ENCODE results near the gene MAPK4.

Gene MAPK4

DNA sequence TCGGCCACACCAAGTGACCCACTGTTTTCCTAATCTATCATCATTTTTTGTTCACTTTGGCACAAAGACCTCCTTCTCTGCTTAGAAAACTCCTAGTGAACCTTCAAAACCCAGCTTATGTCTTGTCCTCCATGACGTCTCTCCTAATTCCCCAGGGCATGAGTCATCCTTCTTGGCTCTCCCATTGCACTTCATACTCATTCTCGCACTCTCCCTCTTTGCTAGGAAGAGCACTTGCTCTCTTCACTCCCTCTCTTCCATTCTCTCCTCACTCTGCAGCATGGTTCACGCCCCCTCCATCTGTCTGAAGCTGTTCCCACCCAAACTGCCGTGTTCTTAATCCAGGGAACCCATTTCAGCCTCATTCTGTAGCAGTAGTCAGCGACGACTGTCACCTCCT is 156.0 kb downstream of the MAPK4 start:
- no peak overlapping the region for H3K56ac ChIP-seq (ENCODE audit: low read length)
- no peak overlapping the region for H3K23ac ChIP-seq (ENCODE audit: low read length)
- no peak overlapping the region for H3K18ac ChIP-seq (ENCODE audit: low read length)
- H3K79me2 ChIP-seq (ENCODE audit: control insufficient read depth, insufficient read depth, low read length) = no peaks in the 10 kb centered on the region
- H3K4ac ChIP-seq (ENCODE audit: low read depth, low read length) = no peak overlapping the region
- no peak overlapping the region for H2BK15ac ChIP-seq (replicated peaks; ENCODE audit: low read depth)
- no peak overlapping the region for H2BK5ac ChIP-seq (ENCODE audit: low read length)
- H3K4me1 ChIP-seq (ENCODE audit: control insufficient read depth, low read depth, low read length) = no peaks in the 10 kb centered on the region
- H4K5ac ChIP-seq (ENCODE audit: low read length) = no peak overlapping the region
- no peaks in the 10 kb centered on the region for H3K27me3 ChIP-seq (ENCODE audit: insufficient read depth, low read length, poor library complexity)
- H2AK5ac ChIP-seq (ENCODE audit: low read length) = no peak overlapping the region
- no peak overlapping the region for H3K4me3 ChIP-seq (ENCODE audit: low read length)
- no peak overlapping the region for H4K8ac ChIP-seq (ENCODE audit: low read depth, low read length)
- H3K9ac ChIP-seq (ENCODE audit: low read length) = no peak overlapping the region
- H3K4me2 ChIP-seq (ENCODE audit: low read length) = no peak overlapping the region
- no peaks in the 10 kb centered on the region for H3K79me1 ChIP-seq (ENCODE audit: low read length)
- no peaks in the 10 kb centered on the region for H3K36me3 ChIP-seq (ENCODE audit: control insufficient read depth, insufficient read depth, low read length)
- no peak for DNase-seq
- no peak overlapping the region for H2BK120ac ChIP-seq (ENCODE audit: low read depth, low read length)
- WGBS (ENCODE audit: extremely low coverage, insufficient coverage, low lambda C conversion rate) = no CpG with 5 or more reads among the region's 7 CpGs
- H3K27ac ChIP-seq (ENCODE audit: low read depth, low read length) = no peak overlapping the region

DNA sequence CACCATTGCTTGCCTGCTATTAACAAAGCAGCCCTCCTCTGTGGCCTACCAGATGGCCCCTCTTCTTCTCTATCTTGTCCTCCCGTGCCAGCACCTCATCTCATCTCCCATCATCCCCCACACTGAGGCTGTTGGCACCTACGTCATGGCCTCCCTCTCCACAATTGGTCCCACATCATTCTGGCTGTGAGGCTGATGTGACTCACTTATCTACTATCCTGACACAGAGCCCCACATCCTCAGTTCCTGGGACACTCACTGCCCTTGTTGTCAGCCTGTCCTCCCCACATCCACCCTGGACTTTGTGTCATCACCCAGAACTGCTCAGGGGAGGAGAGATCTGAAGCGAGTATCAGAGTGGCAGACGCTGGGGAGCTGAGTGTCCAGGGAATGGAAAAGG is 157.0 kb downstream of the MAPK4 start:
- DNase-seq = no peak

DNA sequence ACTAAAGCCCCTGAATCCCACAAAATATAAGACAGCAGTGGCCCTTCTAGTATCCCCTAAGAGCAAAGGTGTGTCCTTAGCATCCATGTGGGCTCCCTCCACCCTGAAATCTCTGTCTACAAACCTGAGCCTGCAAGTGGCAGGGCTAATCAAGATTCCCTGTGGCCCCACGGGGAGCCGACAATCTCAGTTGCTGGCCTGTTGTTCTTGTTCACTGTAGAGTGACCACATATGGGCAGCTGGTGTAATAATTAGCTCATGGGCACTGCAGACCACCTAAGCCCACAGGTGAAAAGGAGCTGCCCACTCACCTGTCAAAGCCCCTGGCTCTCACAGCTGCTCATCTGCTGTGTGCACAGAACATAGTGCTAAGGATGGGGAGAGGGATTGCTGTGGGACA is 157.7 kb downstream of the MAPK4 start:
- H2BK120ac ChIP-seq (ENCODE audit: low read depth, low read length) = no peak overlapping the region
- H3K23ac ChIP-seq (ENCODE audit: low read length) = no peak overlapping the region
- H3K9ac ChIP-seq (ENCODE audit: low read length) = no peak overlapping the region
- no peaks in the 10 kb centered on the region for H3K79me2 ChIP-seq (ENCODE audit: control insufficient read depth, insufficient read depth, low read length)
- no peak overlapping the region for H4K5ac ChIP-seq (ENCODE audit: low read length)
- no peak overlapping the region for H2AK5ac ChIP-seq (ENCODE audit: low read length)
- H2BK5ac ChIP-seq (ENCODE audit: low read length) = no peak overlapping the region
- H3K56ac ChIP-seq (ENCODE audit: low read length) = no peak overlapping the region
- H3K4me1 ChIP-seq (ENCODE audit: control insufficient read depth, low read depth, low read length) = no peaks in the 10 kb centered on the region
- H2BK15ac ChIP-seq (replicated peaks; ENCODE audit: low read depth) = no peak overlapping the region
- no peak for DNase-seq
- no peaks in the 10 kb centered on the region for H3K36me3 ChIP-seq (ENCODE audit: control insufficient read depth, insufficient read depth, low read length)
- no peaks in the 10 kb centered on the region for H3K27me3 ChIP-seq (ENCODE audit: insufficient read depth, low read length, poor library complexity)
- H3K27ac ChIP-seq (ENCODE audit: low read depth, low read length) = no peak overlapping the region
- no peak overlapping the region for H3K4me3 ChIP-seq (ENCODE audit: low read length)
- no peak overlapping the region for H3K4ac ChIP-seq (ENCODE audit: low read depth, low read length)
- no CpG with 5 or more reads among the region's 2 CpGs for WGBS (ENCODE audit: extremely low coverage, insufficient coverage, low lambda C conversion rate)
- H3K18ac ChIP-seq (ENCODE audit: low read length) = no peak overlapping the region
- H3K79me1 ChIP-seq (ENCODE audit: low read length) = no peaks in the 10 kb centered on the region
- H4K8ac ChIP-seq (ENCODE audit: low read depth, low read length) = no peak overlapping the region
- H3K4me2 ChIP-seq (ENCODE audit: low read length) = no peak overlapping the region

More for the DNA sequence above, 157.0 kb downstream of the MAPK4 start:
- no peak overlapping the region for H2BK15ac ChIP-seq (replicated peaks; ENCODE audit: low read depth)
- H3K4me3 ChIP-seq (ENCODE audit: low read length) = no peak overlapping the region
- H3K23ac ChIP-seq (ENCODE audit: low read length) = no peak overlapping the region
- no peak overlapping the region for H4K8ac ChIP-seq (ENCODE audit: low read depth, low read length)
- no peak overlapping the region for H3K9ac ChIP-seq (ENCODE audit: low read length)
- WGBS (ENCODE audit: extremely low coverage, insufficient coverage, low lambda C conversion rate) = no CpG with 5 or more reads among the region's 4 CpGs
- H2BK120ac ChIP-seq (ENCODE audit: low read depth, low read length) = no peak overlapping the region
- no peaks in the 10 kb centered on the region for H3K79me1 ChIP-seq (ENCODE audit: low read length)
- H3K27ac ChIP-seq (ENCODE audit: low read depth, low read length) = no peak overlapping the region
- H3K4ac ChIP-seq (ENCODE audit: low read depth, low read length) = no peak overlapping the region
- H2BK5ac ChIP-seq (ENCODE audit: low read length) = no peak overlapping the region
- H3K18ac ChIP-seq (ENCODE audit: low read length) = no peak overlapping the region
- H3K27me3 ChIP-seq (ENCODE audit: insufficient read depth, low read length, poor library complexity) = no peaks in the 10 kb centered on the region
- no peaks in the 10 kb centered on the region for H3K79me2 ChIP-seq (ENCODE audit: control insufficient read depth, insufficient read depth, low read length)
- no peak overlapping the region for H4K5ac ChIP-seq (ENCODE audit: low read length)
- no peaks in the 10 kb centered on the region for H3K36me3 ChIP-seq (ENCODE audit: control insufficient read depth, insufficient read depth, low read length)
- no peak overlapping the region for H3K4me2 ChIP-seq (ENCODE audit: low read length)
- no peak overlapping the region for H3K56ac ChIP-seq (ENCODE audit: low read length)
- no peaks in the 10 kb centered on the region for H3K4me1 ChIP-seq (ENCODE audit: control insufficient read depth, low read depth, low read length)
- no peak overlapping the region for H2AK5ac ChIP-seq (ENCODE audit: low read length)

DNA sequence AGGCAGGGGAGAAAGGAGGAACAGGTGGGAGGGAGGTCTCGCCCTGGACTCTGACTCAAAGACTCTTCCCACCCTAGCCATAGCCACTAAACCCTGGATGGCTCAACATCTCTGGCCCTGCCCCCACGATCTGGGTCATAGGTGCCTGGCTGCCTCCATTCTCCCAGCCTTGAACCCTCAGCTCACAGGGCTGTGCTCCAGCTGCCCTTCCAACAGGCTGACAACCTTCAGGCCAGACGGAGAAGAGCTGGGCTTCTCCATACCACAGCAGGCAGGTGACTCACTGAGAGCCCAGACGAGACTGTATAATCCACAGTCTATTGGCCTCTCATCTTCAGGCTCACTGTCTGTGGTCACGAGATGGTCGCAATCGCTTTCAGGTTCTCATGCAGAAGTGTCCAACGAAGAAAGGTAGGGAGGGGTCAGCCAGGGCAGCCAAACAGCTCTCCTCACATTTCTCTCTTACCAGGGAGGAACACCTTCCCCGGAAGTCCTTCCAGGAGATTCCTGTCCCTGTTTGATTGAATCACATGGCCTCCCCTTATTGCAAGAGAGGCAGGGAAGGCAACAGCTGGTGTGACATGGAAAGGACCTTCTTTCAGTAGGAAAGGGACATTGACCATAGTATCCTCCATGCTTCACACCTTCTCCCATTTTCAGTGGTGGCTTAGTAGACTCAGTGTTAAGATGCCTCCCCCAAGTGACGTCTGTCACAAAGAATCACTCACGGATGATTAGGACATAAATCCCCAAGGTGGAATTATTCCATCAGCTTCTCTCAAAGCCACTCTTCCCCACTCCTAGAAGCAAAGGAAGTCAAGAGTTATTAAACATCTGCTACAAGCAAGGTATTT is 159.8 kb downstream of the MAPK4 start:
- no CpG with 5 or more reads among the region's 11 CpGs for WGBS (ENCODE audit: extremely low coverage, insufficient coverage, low lambda C conversion rate)
- H3K9ac ChIP-seq (ENCODE audit: low read length) = no peak overlapping the region
- DNase-seq = no peak
- no peak overlapping the region for H3K4me3 ChIP-seq (ENCODE audit: low read length)
- H3K27me3 ChIP-seq (ENCODE audit: insufficient read depth, low read length, poor library complexity) = no peaks in the 10 kb centered on the region
- no peaks in the 10 kb centered on the region for H3K79me1 ChIP-seq (ENCODE audit: low read length)
- H4K8ac ChIP-seq (ENCODE audit: low read depth, low read length) = no peak overlapping the region
- H3K4ac ChIP-seq (ENCODE audit: low read depth, low read length) = no peak overlapping the region
- H3K18ac ChIP-seq (ENCODE audit: low read length) = no peak overlapping the region
- no peak overlapping the region for H3K27ac ChIP-seq (ENCODE audit: low read depth, low read length)
- no peaks in the 10 kb centered on the region for H3K79me2 ChIP-seq (ENCODE audit: control insufficient read depth, insufficient read depth, low read length)
- no peak overlapping the region for H2BK15ac ChIP-seq (replicated peaks; ENCODE audit: low read depth)
- no peak overlapping the region for H3K56ac ChIP-seq (ENCODE audit: low read length)
- H3K4me1 ChIP-seq (ENCODE audit: control insufficient read depth, low read depth, low read length) = no peaks in the 10 kb centered on the region
- H2BK5ac ChIP-seq (ENCODE audit: low read length) = no peak overlapping the region
- H4K5ac ChIP-seq (ENCODE audit: low read length) = no peak overlapping the region
- H2AK5ac ChIP-seq (ENCODE audit: low read length) = no peak overlapping the region
- no peak overlapping the region for H3K23ac ChIP-seq (ENCODE audit: low read length)
- no peak overlapping the region for H3K4me2 ChIP-seq (ENCODE audit: low read length)
- H2BK120ac ChIP-seq (ENCODE audit: low read depth, low read length) = no peak overlapping the region
- no peaks in the 10 kb centered on the region for H3K36me3 ChIP-seq (ENCODE audit: control insufficient read depth, insufficient read depth, low read length)

DNA sequence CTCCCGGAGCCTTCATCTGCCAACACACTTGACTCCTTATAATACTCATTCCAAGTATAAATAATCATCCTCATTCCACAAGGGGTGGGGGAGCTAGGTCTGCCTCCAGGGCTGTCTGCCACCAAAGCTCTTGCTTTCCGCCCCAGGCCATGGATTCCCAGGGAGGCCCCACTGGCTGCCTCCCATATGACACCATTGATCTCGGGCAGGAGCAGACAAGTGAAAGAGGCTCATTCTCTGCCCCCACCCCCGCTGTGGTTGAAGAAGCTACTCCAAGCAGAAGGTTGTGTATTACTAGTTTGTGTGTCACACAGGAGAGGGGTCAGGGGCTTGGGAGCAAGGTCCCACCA is 160.4 kb downstream of the MAPK4 start:
- H4K8ac ChIP-seq (ENCODE audit: low read depth, low read length) = no peak overlapping the region
- no peak overlapping the region for H2AK5ac ChIP-seq (ENCODE audit: low read length)
- H3K23ac ChIP-seq (ENCODE audit: low read length) = no peak overlapping the region
- no peak overlapping the region for H3K4me2 ChIP-seq (ENCODE audit: low read length)
- no peak overlapping the region for H3K4ac ChIP-seq (ENCODE audit: low read depth, low read length)
- H3K27ac ChIP-seq (ENCODE audit: low read depth, low read length) = no peak overlapping the region
- no peak overlapping the region for H2BK120ac ChIP-seq (ENCODE audit: low read depth, low read length)
- WGBS (ENCODE audit: extremely low coverage, insufficient coverage, low lambda C conversion rate) = no CpG with 5 or more reads among the region's 4 CpGs
- peak; percentile 53 for DNase-seq
- H3K9ac ChIP-seq (ENCODE audit: low read length) = no peak overlapping the region
- no peak overlapping the region for H3K18ac ChIP-seq (ENCODE audit: low read length)
- H2BK15ac ChIP-seq (replicated peaks; ENCODE audit: low read depth) = no peak overlapping the region
- H2BK5ac ChIP-seq (ENCODE audit: low read length) = no peak overlapping the region
- H3K4me3 ChIP-seq (ENCODE audit: low read length) = no peak overlapping the region
- H3K56ac ChIP-seq (ENCODE audit: low read length) = no peak overlapping the region
- H3K4me1 ChIP-seq (ENCODE audit: control insufficient read depth, low read depth, low read length) = no peaks in the 10 kb centered on the region
- no peaks in the 10 kb centered on the region for H3K27me3 ChIP-seq (ENCODE audit: insufficient read depth, low read length, poor library complexity)
- H3K36me3 ChIP-seq (ENCODE audit: control insufficient read depth, insufficient read depth, low read length) = no peaks in the 10 kb centered on the region
- H3K79me1 ChIP-seq (ENCODE audit: low read length) = no peaks in the 10 kb centered on the region
- no peak overlapping the region for H4K5ac ChIP-seq (ENCODE audit: low read length)
- no peaks in the 10 kb centered on the region for H3K79me2 ChIP-seq (ENCODE audit: control insufficient read depth, insufficient read depth, low read length)

DNA sequence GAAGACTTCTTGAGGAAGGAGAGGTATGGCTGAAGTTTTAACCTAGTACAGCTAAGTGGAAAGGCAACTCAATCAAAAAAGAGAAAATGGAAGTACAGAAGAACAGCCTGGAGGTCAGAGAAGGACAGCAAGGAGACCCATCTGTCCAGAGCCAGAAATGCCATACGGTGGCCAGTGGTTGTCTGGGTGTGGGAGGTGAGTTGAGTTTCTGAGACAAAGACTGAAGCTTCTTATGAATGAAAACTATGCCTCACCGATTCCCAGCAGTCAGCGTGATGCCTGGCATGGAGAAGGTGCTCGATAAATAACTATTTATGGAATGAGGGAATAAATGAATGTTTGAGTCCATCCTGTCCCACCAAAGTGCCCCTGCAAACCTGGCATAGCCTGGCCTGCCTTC is 161.1 kb downstream of the MAPK4 start:
- Histone ChIP-seq H3K79me2 (ENCODE audit: control insufficient read depth, insufficient read depth, low read length) (no peaks in the 10 kb centered on the region), H2BK15ac (replicated peaks; ENCODE audit: low read depth) (no peak overlapping the region), H3K18ac (ENCODE audit: low read length) (no peak overlapping the region), H4K8ac (ENCODE audit: low read depth, low read length) (no peak overlapping the region), H2BK120ac (ENCODE audit: low read depth, low read length) (no peak overlapping the region), H2AK5ac (ENCODE audit: low read length) (no peak overlapping the region), H3K23ac (ENCODE audit: low read length) (no peak overlapping the region), H3K36me3 (ENCODE audit: control insufficient read depth, insufficient read depth, low read length) (no peaks in the 10 kb centered on the region), H3K4ac (ENCODE audit: low read depth, low read length) (no peak overlapping the region), H3K79me1 (ENCODE audit: low read length) (no peaks in the 10 kb centered on the region), H3K56ac (ENCODE audit: low read length) (no peak overlapping the region), H3K4me2 (ENCODE audit: low read length) (no peak overlapping the region), H3K27me3 (ENCODE audit: insufficient read depth, low read length, poor library complexity) (no peaks in the 10 kb centered on the region), H2BK5ac (ENCODE audit: low read length) (no peak overlapping the region), H3K4me1 (ENCODE audit: control insufficient read depth, low read depth, low read length) (no peaks in the 10 kb centered on the region), H3K4me3 (ENCODE audit: low read length) (no peak overlapping the region), H4K5ac (ENCODE audit: low read length) (no peak overlapping the region), H3K9ac (ENCODE audit: low read length) (no peak overlapping the region), H3K27ac (ENCODE audit: low read depth, low read length) (no peak overlapping the region)
- WGBS (ENCODE audit: extremely low coverage, insufficient coverage, low lambda C conversion rate) = no CpG with 5 or more reads among the region's 4 CpGs
- no peak for DNase-seq
